Measurements from ENCODE around the gene FBN1.

Gene FBN1

GRCh38 chr15:48421362-48421761 is 224.1 kb downstream of the FBN1 start:
- in situ Hi-C loops (cut with HindIII; ENCODE audit: low sequenced_read_pairs) = no loop called here
- TF ChIP-seq, protein P1, sequence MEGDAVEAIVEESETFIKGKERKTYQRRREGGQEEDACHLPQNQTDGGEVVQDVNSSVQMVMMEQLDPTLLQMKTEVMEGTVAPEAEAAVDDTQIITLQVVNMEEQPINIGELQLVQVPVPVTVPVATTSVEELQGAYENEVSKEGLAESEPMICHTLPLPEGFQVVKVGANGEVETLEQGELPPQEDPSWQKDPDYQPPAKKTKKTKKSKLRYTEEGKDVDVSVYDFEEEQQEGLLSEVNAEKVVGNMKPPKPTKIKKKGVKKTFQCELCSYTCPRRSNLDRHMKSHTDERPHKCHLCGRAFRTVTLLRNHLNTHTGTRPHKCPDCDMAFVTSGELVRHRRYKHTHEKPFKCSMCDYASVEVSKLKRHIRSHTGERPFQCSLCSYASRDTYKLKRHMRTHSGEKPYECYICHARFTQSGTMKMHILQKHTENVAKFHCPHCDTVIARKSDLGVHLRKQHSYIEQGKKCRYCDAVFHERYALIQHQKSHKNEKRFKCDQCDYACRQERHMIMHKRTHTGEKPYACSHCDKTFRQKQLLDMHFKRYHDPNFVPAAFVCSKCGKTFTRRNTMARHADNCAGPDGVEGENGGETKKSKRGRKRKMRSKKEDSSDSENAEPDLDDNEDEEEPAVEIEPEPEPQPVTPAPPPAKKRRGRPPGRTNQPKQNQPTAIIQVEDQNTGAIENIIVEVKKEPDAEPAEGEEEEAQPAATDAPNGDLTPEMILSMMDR (IDR thresholded peaks at IDR 0.05; ENCODE audit: low read depth, low read length, missing control alignments) = no peak
- DNase-seq (ENCODE audit: low read depth) = no peak
- H3K4me3 ChIP-seq (ENCODE audit: low read depth, low read length) = no peak overlapping the region

GRCh38 chr15:48419896-48420295 is 225.6 kb downstream of the FBN1 start:
- TF ChIP-seq, protein P1 (IDR thresholded peaks at IDR 0.05; ENCODE audit: low read depth, low read length, missing control alignments) = no peak
- in situ Hi-C loops (cut with HindIII; ENCODE audit: low sequenced_read_pairs) = no loop called here

GRCh38 chr15:48418343-48418742 is 227.2 kb downstream of the FBN1 start:
- TF ChIP-seq, protein P1 (IDR thresholded peaks at IDR 0.05; ENCODE audit: low read depth, low read length, missing control alignments) = no peak
- no peak overlapping the region for H3K4me3 ChIP-seq (ENCODE audit: low read depth, low read length)
- in situ Hi-C loops (cut with HindIII; ENCODE audit: low sequenced_read_pairs) = no loop called here
- DNase-seq (ENCODE audit: low read depth) = no peak

More at GRCh38 chr15:48419896-48420295, 225.6 kb downstream of the FBN1 start:
- H3K4me3 ChIP-seq (ENCODE audit: low read depth, low read length) = no peak overlapping the region
- DNase-seq (ENCODE audit: low read depth) = no peak

- DNase-seq (ENCODE audit: low read depth) = no peak
- H3K4me3 ChIP-seq (ENCODE audit: low read depth, low read length) = no peak overlapping the region
- TF ChIP-seq, protein P1 (IDR thresholded peaks at IDR 0.05; ENCODE audit: low read depth, low read length, missing control alignments) = no peak
- in situ Hi-C loops (cut with HindIII; ENCODE audit: low sequenced_read_pairs) = no loop called here
These were observed 229.2 kb downstream of the FBN1 start for GRCh38 chr15:48416301-48416700.

GRCh38 chr15:48415036-48415886 is 230.2 kb downstream of the FBN1 start:
- in situ Hi-C loops (cut with HindIII; ENCODE audit: low sequenced_read_pairs) = no loop called here
- H3K4me3 ChIP-seq (ENCODE audit: low read depth, low read length) = no peak overlapping the region
- no peak for DNase-seq (ENCODE audit: low read depth)
- TF ChIP-seq, protein P1 (IDR thresholded peaks at IDR 0.05; ENCODE audit: low read depth, low read length, missing control alignments) = no peak

DNA sequence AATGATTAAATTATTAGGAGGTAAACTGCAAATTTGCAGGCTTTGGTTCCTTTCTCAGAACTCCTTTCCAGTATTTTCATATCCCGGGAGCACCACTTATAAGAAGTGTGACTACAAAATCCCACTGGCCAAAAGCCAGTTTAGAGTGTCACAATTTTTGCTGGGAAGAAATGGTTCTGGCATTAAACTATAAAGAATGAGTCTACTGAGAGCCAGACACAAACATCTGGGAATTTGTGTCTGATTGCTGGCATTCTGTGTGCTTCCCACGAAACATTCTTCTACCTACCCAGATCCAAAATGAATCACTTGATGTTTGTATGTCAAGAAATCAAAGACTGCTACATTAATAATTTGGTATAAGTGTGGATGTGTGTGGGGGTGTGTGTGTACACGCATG is 231.5 kb downstream of the FBN1 start:
- in situ Hi-C loops (cut with HindIII; ENCODE audit: low sequenced_read_pairs) = no loop called here
- no peak overlapping the region for H3K4me3 ChIP-seq (ENCODE audit: low read depth, low read length)
- DNase-seq (ENCODE audit: low read depth) = no peak
- TF ChIP-seq, protein P1 (IDR thresholded peaks at IDR 0.05; ENCODE audit: low read depth, low read length, missing control alignments) = no peak
